GM12892 (cell line): Measurements from ENCODE around the gene IRAK4.

Experiments
- POLR2A ChIP-seq: IDR thresholded peaks from 2 replicates; pipeline ENCODE4 v1.6.1; 2011; ENCODE audit warnings: low read depth, low read length, control low read depth
- POLR2AphosphoS5 ChIP-seq: IDR thresholded peaks from 2 replicates; pipeline ENCODE4 v1.6.1; 2011; ENCODE audit warnings: low read depth, low read length, control low read depth
- TAF1 ChIP-seq: IDR thresholded peaks from 2 replicates; pipeline ENCODE4 v1.6.1; 2011; ENCODE audit warnings: low read depth, mild to moderate bottlenecking, control low read depth, low read length, borderline replicate concordance

DNA sequence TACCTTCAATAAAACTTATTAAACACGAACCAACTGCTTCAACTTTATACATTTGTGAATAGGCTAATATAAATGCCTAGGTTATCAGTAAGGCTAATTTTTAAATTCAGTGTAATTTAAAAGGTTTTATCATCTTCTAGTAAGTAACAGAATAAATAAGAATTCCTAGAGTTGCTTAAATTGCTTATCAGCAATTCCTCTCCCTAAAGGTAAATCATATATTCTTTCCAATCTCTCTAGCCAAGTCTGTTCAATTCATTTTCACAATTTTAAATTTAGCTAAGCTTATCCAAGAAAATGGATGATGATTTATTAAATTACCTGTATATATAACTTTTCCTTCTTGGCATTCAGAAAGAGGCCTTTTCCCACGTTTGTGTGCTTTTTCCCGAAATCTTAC, 4.7 kb upstream of the IRAK4 start:
- TF ChIP-seq POLR2AphosphoS5 (no peak), POLR2A (no peak), TAF1 (no peak)
